Islet precursor cell (in vitro differentiated cells): ENCODE data around the gene FCSK.

Experiments used
- DNase-seq: peaks from one replicate; pipeline ENCODE4 v3.0.0-alpha.2; 2018

FCSK gene

DNA sequence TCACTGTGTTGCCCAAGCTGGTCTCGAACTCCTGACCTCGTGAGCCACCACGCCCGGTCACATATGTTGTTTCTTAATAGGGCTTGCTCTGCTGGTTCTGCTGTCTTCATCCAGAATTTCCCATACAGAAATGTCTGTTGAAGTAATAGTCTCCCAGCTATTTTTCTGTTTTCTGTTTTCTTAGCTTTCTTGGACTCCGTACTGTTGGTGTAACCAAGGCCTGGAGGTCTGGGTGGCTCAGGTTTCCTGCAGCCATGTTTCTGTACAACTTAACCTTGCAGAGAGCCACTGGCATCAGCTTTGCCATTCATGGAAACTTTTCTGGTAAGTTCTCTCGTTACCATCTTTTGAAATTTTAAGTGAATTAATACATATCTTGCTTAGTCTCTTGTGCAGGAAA, 72.0 kb downstream of the FCSK start:
- no peak for DNase-seq

DNA sequence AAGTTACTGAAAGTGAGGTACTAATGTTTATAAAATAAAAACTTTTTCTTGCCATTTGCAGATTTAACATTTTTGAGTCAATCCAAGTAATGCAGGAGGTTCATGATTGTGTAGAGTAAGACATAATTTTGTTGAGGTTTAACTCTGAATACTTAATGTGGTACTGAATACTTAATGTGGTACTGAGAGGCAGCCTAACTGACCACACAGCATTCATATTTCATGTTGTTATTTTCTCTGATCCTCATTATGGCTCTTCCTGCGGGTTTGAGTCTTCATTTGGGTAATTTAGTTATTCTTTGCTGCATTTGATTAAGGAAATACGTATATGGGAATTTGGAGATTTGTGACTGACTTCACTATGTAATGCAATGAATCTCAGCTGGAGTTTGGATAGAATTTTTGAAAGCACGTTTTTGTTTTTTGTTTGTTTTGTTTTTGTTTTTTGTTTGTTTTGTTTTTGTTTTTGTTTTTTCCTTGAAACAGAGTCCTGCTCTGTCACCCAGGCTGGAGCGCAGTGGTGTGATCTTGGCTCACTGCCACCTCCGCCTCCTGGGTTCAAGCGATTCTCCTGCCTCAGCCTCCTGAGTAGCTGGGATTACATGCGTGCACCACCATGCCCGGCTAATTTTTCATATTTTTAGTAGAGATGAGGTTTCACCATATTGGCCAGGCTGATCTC, 73.1 kb downstream of the FCSK start:
- no peak for DNase-seq

DNA sequence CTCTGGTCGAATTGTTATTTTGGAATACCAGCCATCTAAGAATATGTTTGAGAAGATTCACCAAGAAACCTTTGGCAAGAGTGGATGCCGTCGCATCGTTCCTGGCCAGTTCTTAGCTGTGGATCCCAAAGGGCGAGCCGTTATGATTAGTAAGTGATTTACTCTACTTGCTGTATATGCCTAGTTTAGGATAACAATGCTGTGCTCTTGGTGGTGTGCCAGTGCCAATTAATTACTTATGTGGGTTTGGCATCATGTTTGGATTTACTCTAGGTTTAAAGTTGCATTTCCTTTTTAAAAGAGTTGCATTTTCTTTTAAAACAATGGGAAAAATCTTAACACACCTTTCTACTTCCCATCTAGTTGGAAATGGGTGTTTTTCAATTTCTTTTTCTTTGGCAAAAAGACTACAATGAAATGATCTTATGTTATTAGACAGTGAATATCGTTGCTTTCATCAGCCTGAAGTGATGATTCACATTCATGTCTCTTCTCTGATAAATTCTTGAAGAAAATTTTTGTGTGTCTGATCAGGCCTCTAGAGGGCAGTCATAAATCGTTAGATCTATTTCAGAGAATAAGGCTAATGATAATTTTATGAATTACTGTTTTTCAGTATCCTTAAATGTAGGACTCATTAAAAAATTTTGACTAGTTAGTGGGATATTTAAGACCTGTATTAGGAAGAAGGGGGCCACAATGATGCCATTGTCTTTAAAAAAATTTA, 74.8 kb downstream of the FCSK start:
- DNase-seq, result no peak
